SW 1271 (cell line): ENCODE results near the gene MINDY4.
A peak's percentile ranks its signal among the peaks of the same experiment; 100 is the strongest.

Experiments
- DNase-seq, 2 experiments: peaks; one replicate each; lab custom pipeline; 2025; lab: John Stamatoyannopoulos, UW

The MINDY4 gene

DNA sequence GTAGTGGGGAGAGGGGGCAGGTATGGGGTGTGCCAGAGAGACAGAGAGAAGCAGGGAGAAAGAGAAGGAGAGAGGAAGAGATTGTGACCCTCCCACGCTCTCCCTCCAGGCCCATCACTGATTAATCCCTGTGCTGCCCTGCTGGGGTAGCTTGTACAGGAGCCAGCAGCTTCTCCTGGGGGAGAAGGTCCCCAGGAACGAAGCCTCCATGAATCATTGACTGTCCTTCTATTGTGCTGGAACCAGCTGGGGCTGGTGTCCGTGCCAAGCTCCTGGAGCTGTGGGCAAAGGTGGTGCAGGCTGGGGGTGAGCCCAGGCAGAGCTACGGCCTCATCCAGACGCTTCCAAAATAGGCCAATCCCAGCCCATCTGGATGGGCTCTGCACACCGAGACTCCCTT, 161.3 kb downstream of the MINDY4 start:
- no peak for DNase-seq

DNA sequence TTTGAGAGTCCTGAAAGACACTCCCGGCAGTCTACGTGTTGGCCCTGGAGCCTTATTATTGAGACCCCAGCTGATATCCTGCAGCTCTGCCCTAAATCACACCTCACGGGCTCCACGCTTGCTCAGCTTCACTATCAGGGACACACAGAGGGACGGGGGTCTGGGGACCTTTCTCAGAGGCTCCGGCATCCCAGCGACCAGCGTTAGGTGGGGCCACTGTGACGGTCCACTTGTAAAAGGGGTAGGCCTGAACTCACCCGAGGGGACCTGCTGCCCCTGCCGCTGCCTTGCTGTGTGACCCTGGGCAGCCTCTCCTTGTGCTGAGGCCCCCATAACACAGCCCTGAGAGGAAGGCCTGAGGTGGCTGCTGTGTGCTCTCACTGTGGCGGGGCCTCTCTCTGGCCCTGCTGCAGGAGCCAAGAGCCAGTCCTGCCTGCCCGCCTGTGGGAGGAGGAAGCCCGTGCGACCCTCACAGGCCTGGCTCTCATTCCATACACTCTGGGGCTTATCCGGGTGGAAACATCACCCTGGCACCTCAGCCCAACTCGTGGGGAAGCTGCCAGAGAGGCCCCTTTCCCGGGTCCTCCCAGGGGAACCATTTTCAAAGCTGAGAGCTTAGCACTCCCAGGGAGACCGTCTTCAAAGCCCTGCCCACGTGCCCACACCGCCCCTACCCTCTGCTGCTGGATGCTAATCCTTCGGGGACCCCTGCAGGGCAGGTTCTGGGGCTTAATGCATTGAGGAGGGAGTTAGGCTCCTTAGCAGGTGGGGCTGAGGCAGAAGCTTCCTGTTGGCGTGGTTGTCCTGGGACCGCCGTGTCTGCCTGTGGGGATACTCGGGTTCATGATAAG, 162.1 kb downstream of the MINDY4 start:
- DNase-seq: no peak

DNA sequence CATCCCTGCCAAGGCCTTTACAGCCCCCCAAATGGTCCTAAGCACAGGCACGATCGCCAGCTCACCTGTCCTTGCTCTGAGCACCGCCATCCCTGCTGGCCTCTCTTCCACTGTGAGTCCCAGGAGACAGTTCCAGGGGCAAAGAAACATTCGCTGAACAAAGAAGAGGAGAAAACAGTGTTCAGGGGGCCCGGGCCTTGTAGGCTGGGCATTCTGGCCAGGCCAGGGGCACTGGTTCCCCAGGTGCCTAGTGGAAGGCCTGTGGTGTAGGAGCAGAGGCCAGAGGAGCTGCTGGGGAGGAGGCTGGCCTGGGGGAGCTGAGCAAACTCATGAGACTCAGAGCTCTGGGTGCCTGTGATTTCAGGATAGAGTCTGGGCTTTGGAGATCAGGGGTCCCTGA, 163.0 kb downstream of the MINDY4 start:
- DNase-seq: no peak

DNA sequence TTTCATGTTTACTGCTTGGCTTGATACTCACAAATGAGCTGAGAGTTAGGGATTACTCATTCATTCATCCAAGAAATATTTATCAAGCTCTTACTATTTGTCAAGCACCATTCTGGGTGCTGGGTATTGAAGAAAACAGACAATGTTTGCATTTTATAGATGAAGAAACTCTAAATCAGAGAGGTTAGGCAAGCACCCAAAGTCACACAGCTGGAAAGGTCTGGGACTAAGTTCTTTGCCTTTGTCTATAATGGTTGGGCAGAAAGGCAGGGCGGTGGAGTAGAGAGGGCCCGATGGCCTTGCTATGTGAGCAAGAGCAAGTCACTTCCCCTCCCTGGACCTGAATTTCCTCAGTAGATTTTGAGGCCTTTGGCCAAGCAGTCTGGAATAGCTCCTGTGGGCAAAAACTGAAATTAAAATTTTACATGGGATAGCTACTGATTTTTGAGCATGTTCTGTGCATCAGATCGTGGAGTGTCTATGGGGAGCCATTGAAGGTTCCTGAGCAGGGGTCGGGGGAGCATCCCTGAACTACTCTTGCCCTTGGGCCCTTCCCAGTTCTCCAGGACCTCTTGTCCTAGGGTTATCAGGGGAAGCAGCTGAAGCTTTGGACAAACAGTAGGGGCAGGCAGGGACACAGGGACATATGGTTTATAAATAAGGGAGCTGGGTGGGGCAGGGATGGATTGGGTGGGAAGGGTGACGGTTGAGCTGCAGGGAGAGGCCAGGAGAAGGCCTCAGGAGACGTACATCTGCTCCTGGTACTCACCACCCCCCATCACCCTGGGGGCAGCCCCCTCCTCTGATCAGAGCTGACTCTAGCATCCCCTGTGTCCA, 163.7 kb downstream of the MINDY4 start:
- no peak for DNase-seq

DNA sequence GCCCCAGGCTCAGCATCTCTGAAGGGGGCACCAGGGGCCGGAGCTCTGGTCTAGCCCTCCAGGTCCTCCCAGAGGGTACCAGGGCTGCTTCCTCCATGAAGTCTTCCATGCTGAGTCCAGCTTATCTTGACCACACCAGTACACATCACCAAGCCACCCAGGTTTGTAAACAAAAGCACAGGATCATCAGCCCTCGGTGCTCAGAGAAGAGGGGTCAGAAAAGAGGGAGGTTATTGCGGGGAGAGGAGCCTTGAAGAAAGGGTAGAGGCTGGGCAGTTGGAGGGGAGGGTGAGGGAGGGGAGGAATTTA, 164.3 kb downstream of the MINDY4 start:
- DNase-seq: no peak

DNA sequence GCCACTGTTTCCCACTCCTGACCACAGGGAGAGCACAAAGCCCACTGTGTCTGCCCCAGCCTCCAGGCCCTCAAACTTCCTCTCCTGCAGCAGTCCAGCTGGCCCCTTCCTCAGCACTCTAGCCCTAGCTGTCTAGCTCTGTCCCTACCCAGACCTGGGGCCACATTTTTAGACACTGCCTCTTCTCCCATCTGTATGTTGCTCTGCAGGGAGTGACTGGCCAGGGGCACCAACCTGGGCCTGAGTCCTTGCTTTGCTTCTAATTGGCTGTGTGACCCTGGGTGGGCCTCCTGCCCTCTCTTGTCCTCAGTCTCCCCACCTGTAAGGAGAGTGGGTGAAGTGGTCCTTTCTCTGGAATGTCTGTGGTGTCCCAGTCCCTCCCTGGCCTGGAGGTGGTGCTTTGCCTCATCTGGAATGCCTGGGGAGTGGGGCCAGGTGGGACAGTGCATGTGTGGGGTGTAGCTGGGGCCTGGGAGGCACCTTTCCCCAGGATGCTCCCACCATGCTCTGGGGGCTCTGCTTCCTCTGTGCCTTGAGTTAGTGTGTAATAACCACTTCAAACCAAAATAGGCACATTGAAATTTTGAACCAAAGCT, 165.5 kb downstream of the MINDY4 start:
- DNase-seq: no peak

DNA sequence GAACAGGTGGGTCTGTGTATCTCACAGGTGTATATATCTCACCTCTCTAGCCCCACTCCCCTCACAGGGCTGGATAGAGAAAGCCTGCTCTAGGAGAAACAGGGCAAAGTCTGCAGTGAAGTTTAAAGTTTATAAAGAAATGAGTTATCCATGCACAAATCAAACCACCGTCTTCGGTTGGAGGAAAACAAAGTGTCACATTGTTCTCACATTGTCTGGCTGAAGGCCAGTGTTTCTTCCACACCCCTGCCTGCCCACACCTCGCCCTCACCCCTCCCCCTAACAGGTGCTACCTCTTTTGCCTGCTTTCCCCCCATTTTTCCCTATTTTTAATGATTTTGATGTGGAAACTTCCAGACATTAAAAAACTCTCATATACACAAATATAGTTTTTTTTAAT, 166.2 kb downstream of the MINDY4 start:
- no peak for DNase-seq

DNA sequence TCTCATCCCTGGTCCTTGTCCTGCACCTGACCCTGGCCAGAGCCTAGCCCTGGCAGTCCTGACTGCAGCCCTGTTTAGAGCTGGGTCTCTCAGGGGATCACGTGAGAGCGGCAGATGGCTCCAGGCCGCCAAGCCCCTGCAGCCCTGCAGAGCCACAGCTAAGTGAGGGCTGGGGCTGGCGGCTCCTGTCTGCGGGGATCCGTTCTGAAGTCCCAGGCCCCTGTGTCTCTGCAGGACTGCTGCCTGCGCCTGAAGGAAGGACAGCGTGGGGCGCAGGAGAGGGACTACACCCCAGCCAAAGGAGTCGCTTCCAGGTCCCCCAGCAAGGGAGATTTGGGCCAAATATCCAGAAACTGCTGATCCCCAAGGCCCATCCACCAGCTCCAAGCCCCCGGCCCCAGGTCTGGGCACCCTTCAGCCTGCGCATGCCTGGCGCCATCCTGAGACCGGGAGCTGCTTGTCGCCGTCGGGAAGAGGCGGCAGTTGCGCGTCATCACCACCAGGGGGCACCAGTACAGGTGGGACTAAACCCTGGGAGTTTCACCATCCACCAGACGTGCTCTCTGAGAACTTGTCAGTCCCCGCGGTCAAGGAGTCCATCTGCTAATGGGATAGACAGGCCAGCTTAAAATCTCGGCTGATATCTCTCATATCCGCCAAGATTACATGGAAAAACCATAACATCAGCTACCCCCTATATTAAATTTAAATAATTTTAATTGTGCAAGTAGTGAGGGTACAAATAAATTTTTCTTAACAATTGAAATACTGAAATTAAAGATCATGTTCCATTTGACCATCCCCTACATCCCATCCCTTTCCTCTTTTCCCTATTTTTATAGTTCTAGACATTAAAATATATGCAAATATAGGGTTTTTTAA, 167.5 kb downstream of the MINDY4 start:
- peak; percentile 38 to 78 for DNase-seq

DNA sequence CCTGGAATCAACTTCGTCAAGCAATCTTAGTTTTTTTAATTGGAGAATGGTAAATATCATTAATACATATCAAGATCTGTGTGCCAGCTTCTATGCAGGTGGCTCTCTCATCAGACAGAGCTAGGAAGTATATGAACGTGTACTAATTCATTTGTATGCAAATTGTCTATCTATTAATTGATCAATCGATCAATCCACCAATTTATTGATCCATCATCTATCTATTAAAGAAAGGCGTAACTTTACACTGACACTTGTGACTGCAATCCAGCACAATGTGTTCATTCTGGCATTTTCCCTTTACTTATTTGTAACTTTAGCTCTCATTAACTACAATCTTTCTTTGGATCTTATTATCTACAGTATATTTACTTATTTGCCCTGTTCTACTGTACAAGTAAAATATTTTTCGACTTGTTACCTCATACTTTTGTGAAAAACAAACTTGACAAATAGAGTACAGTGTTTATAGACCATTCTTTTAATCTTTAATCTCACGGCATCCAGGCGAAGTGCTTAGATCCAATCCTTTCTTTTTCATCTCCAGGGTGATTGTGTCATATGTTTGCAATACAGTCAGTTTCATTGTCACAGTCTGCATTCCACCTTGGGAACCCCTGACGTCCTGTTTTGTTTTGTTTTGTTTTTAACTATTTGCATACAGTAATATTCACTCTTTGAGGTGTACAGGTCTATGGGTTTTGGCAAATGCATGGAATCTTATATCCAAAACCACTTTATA, 170.5 kb downstream of the MINDY4 start:
- DNase-seq: no peak
